SK-N-SH treated with all-trans-retinoic acid at 6 μM for 48 hours (cell line): Measurements from ENCODE around the gene ACKR2.

Source experiments
- ARNTL ChIP-seq: fragments of 450-650 bp; formaldehyde crosslinking; IDR thresholded peaks from 2 replicates; pipeline ENCODE4 v1.5.0; 2020; ENCODE audit warnings: low read depth, mild to moderate bottlenecking, moderate library complexity, borderline replicate concordance
- BACH2 ChIP-seq: fragments of 250-450 bp; sonication (Bioruptor Pico); IDR thresholded peaks from 2 replicates; pipeline ENCODE4 v1.9.0; 2021; ENCODE audit warnings: mild to moderate bottlenecking, borderline replicate concordance
- CSDC2 ChIP-seq: fragments of 250-450 bp; sonication (Bioruptor Pico); IDR thresholded peaks from 2 replicates; pipeline ENCODE4 v1.5.0; 2020; ENCODE audit warnings: mild to moderate bottlenecking, moderate library complexity
- ESRRG ChIP-seq: fragments of 250-450 bp; sonication (Bioruptor Pico); IDR thresholded peaks from 2 replicates; pipeline ENCODE4 v1.6.1; 2021; ENCODE audit warnings: mild to moderate bottlenecking
- GLIS3 ChIP-seq: fragments of 250-450 bp; sonication (Bioruptor Pico); IDR thresholded peaks from 2 replicates; pipeline ENCODE4 v1.5.0; 2020; ENCODE audit warnings: mild to moderate bottlenecking, moderate library complexity
- ISL1 ChIP-seq: fragments of 250-450 bp; sonication (Bioruptor Pico); IDR thresholded peaks from 2 replicates; pipeline ENCODE4 v2.1.2; 2022; ENCODE audit warnings: mild to moderate bottlenecking, moderate library complexity
- OSR1 ChIP-seq: fragments of 250-450 bp; sonication (Bioruptor Pico); IDR thresholded peaks from 2 replicates; pipeline ENCODE4 v1.8.0; 2022; ENCODE audit warnings: moderate library complexity, mild to moderate bottlenecking, inconsistent platforms
- POU6F1 ChIP-seq: fragments of 250-450 bp; sonication (Bioruptor Pico); IDR thresholded peaks from 2 replicates; pipeline ENCODE4 v1.8.0; 2021; ENCODE audit warnings: low read depth, mild to moderate bottlenecking, moderate library complexity, borderline replicate concordance
- PPARA ChIP-seq: fragments of 250-450 bp; sonication (Bioruptor Pico); IDR thresholded peaks from 2 replicates; pipeline ENCODE4 v1.5.0; 2020; ENCODE audit warnings: mild to moderate bottlenecking, borderline replicate concordance
- RARB ChIP-seq: fragments of 250-450 bp; sonication (Bioruptor Pico); IDR thresholded peaks from 2 replicates; pipeline ENCODE4 v1.8.0; 2021; ENCODE audit warnings: mild to moderate bottlenecking, moderate library complexity
- TOX ChIP-seq: fragments of 250-450 bp; sonication (Bioruptor Pico); IDR thresholded peaks from 2 replicates; pipeline ENCODE4 v1.8.0; 2021; ENCODE audit warnings: mild to moderate bottlenecking, moderate library complexity, borderline replicate concordance
- TSHZ2 ChIP-seq: fragments of 250-450 bp; sonication (Bioruptor Pico); IDR thresholded peaks from 2 replicates; pipeline ENCODE4 v1.5.0; 2020; ENCODE audit warnings: mild to moderate bottlenecking, moderate library complexity
- ZFP30 ChIP-seq: fragments of 450-650 bp; formaldehyde crosslinking; IDR thresholded peaks from 2 replicates; pipeline ENCODE4 v1.5.0; 2022; ENCODE audit warnings: mild to moderate bottlenecking, moderate library complexity
- TF ChIP-seq, protein P1 (sequence below): fragments of 250-450 bp; sonication (Bioruptor Pico); IDR thresholded peaks from 2 replicates; pipeline ENCODE4 v1.8.0; 2020; ENCODE audit warnings: mild to moderate bottlenecking, moderate library complexity, borderline replicate concordance

DNA sequence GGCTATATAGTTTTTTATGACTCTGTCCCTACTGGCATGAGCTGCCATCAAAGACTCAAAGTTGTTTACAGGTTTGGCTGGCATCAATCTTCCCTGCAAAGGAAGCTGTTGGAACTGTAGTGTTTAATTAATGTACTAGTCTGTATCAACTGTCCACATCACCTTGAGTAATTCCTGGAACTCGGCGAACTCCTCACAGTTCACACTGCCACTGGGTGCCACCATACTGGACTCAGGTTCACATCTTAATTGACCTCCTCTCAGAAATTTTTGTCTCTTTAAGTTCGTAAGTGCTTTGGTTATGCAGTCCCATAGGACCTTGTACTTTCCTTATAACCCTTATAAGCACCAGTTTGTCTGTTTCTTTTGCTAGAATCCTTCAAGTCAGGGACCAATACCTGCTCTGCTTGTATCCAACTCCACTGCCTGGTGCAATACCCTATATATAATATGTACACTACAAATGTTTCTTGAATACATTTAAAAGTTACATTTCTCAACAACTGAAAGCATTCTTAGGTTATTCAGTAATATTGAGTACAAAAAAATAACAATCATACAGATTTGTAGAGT lies 8.1 kb upstream of the ACKR2 start:
- TF ChIP-seq RARB (CRISPR knock-in tag) (no peak), ESRRG (CRISPR knock-in tag) (no peak), POU6F1 (CRISPR knock-in tag) (no peak), ZFP30 (CRISPR knock-in tag) (no peak), TSHZ2 (no peak), ISL1 (no peak), GLIS3 (no peak), PPARA (CRISPR knock-in tag) (no peak), ARNTL (CRISPR knock-in tag) (no peak), OSR1 (CRISPR knock-in tag) (no peak), BACH2 (CRISPR knock-in tag) (no peak), TOX (no peak), CSDC2 (CRISPR knock-in tag) (no peak)
- TF ChIP-seq, protein P1, sequence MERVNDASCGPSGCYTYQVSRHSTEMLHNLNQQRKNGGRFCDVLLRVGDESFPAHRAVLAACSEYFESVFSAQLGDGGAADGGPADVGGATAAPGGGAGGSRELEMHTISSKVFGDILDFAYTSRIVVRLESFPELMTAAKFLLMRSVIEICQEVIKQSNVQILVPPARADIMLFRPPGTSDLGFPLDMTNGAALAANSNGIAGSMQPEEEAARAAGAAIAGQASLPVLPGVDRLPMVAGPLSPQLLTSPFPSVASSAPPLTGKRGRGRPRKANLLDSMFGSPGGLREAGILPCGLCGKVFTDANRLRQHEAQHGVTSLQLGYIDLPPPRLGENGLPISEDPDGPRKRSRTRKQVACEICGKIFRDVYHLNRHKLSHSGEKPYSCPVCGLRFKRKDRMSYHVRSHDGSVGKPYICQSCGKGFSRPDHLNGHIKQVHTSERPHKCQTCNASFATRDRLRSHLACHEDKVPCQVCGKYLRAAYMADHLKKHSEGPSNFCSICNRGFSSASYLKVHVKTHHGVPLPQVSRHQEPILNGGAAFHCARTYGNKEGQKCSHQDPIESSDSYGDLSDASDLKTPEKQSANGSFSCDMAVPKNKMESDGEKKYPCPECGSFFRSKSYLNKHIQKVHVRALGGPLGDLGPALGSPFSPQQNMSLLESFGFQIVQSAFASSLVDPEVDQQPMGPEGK, result no peak
